Measurements from ENCODE around the gene MARK4. TPM values are rescaled to one million over a fixed set of nuclear protein-coding genes. Genes with fewer than 3 reads are reported as not detected.

MARK4 gene
- total RNA-seq, 1 donor from 2014 or later = 47.3 TPM

- Mint-ChIP-seq H3K36me3 (no peaks in the 10 kb centered on the region), H3K27me3 (no peaks in the 10 kb centered on the region), H3K27ac (no peak overlapping the region), H3K4me3 (no peak overlapping the region), H3K9me3 (no peaks in the 10 kb centered on the region), H3K4me1 (ENCODE audit: unreplicated experiment) (peaks cover 21% of the 10 kb centered on the region)
- TF ChIP-seq CTCF (conservative IDR thresholded peaks at IDR 0.05) = no peak
- DNase-seq (ENCODE audit: extremely low spot score, unreplicated experiment) = no peak
Observed at GRCh38 chr19:45256836-45257235, 5.8 kb downstream of the MARK4 start.

- no peak overlapping the region for H3K4me3 Mint-ChIP-seq
- no peak overlapping the region for H3K27ac Mint-ChIP-seq
- no peaks in the 10 kb centered on the region for H3K9me3 Mint-ChIP-seq
- H3K4me1 Mint-ChIP-seq (ENCODE audit: unreplicated experiment) = peaks cover 6% of the 10 kb centered on the region
- no peaks in the 10 kb centered on the region for H3K36me3 Mint-ChIP-seq
- no peak for DNase-seq (ENCODE audit: extremely low spot score, unreplicated experiment)
- no peaks in the 10 kb centered on the region for H3K27me3 Mint-ChIP-seq
- no peak for TF ChIP-seq CTCF (conservative IDR thresholded peaks at IDR 0.05)
Observed at GRCh38 chr19:45258862-45259261, 7.8 kb downstream of the MARK4 start.

- no peaks in the 10 kb centered on the region for H3K4me1 Mint-ChIP-seq (ENCODE audit: unreplicated experiment)
- TF ChIP-seq CTCF (conservative IDR thresholded peaks at IDR 0.05) = no peak
- no peak overlapping the region for H3K4me3 Mint-ChIP-seq
- H3K36me3 Mint-ChIP-seq = peaks cover 5% of the 10 kb centered on the region
- no peaks in the 10 kb centered on the region for H3K9me3 Mint-ChIP-seq
- H3K27me3 Mint-ChIP-seq = no peaks in the 10 kb centered on the region
- H3K27ac Mint-ChIP-seq = no peak overlapping the region
- no peak for DNase-seq (ENCODE audit: extremely low spot score, unreplicated experiment)
Observed at GRCh38 chr19:45262570-45262969, 11.5 kb downstream of the MARK4 start.

GRCh38 chr19:45263013-45263412 is 11.9 kb downstream of the MARK4 start:
- no peaks in the 10 kb centered on the region for H3K9me3 Mint-ChIP-seq
- no peak overlapping the region for H3K4me3 Mint-ChIP-seq
- DNase-seq (ENCODE audit: extremely low spot score, unreplicated experiment) = no peak
- H3K4me1 Mint-ChIP-seq (ENCODE audit: unreplicated experiment) = no peaks in the 10 kb centered on the region
- H3K36me3 Mint-ChIP-seq = peaks cover 5% of the 10 kb centered on the region
- H3K27ac Mint-ChIP-seq = no peak overlapping the region
- no peaks in the 10 kb centered on the region for H3K27me3 Mint-ChIP-seq
- no peak for TF ChIP-seq CTCF (conservative IDR thresholded peaks at IDR 0.05)

GRCh38 chr19:45264781-45265317 is 13.8 kb downstream of the MARK4 start:
- Mint-ChIP-seq H3K36me3 (peaks cover 5% of the 10 kb centered on the region), H3K27me3 (no peaks in the 10 kb centered on the region), H3K9me3 (no peaks in the 10 kb centered on the region), H3K4me1 (ENCODE audit: unreplicated experiment) (no peaks in the 10 kb centered on the region), H3K27ac (no peak overlapping the region), H3K4me3 (no peak overlapping the region)
- no peak for DNase-seq (ENCODE audit: extremely low spot score, unreplicated experiment)
- no peak for TF ChIP-seq CTCF (conservative IDR thresholded peaks at IDR 0.05)

GRCh38 chr19:45265375-45265774 is 14.3 kb downstream of the MARK4 start:
- no peaks in the 10 kb centered on the region for H3K9me3 Mint-ChIP-seq
- DNase-seq (ENCODE audit: extremely low spot score, unreplicated experiment) = no peak
- H3K36me3 Mint-ChIP-seq = peaks cover 5% of the 10 kb centered on the region
- H3K4me1 Mint-ChIP-seq (ENCODE audit: unreplicated experiment) = no peaks in the 10 kb centered on the region
- H3K4me3 Mint-ChIP-seq = no peak overlapping the region
- H3K27ac Mint-ChIP-seq = no peak overlapping the region
- TF ChIP-seq CTCF (conservative IDR thresholded peaks at IDR 0.05) = no peak
- H3K27me3 Mint-ChIP-seq = no peaks in the 10 kb centered on the region

Data from type B pancreatic cell (in vitro differentiated cells).